HG03159 (cell line): ENCODE results near the gene ST6GALNAC3.
"Not testable (repeated sequence)": the region's sequence is repeated elsewhere in the genome, so short reads cannot be mapped to it uniquely, and the experiment has no call there.

Experiments used
- ATAC-seq: cut with Tn5 transposase; IDR thresholded peaks from one replicate; pipeline ENCODE4 v1.9.1; 2021; ENCODE audit warnings: mild to moderate bottlenecking, moderate library complexity; ENCODE audit not compliant: unreplicated experiment

ST6GALNAC3 gene

DNA sequence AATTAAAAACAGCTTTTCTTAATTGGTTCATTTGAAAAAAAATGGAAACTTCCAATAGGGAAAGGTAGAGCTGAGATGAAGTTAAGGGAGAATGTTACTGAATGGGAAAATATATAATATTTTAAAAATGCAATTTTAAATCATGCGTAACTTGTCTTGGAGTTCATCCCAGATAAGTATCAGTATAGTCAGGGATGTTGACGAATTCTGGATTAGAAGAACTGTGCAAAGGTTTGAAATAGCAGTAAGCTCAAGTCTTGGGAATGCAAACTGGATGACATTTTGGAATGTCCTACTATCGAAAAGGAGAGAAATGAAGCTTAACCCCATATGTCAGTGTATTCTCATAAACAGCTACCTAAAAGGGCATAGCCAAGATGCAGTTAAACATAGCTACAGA lies 4.0 kb upstream of the ST6GALNAC3 start:
- no peak for ATAC-seq

DNA sequence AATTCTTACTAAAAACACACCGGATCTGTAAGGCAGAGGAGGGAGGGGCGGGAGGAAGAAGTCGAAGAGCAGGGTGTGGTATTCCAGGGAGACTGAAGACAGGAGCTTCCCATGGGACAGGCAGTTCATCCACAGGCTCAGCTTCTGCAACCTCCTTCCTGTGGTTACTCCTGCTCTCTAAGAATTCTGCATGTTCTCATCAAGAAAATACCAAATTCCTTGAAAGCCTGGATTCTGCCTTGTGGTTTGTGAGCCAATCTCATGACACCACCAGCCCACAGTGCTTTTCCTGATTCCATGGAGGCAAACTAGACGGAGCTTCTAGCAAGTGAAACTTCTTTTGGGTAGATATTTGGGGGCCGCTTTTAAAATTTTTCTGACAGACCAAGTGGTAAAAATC lies 1.1 kb upstream of the ST6GALNAC3 start:
- ATAC-seq, result no peak

DNA sequence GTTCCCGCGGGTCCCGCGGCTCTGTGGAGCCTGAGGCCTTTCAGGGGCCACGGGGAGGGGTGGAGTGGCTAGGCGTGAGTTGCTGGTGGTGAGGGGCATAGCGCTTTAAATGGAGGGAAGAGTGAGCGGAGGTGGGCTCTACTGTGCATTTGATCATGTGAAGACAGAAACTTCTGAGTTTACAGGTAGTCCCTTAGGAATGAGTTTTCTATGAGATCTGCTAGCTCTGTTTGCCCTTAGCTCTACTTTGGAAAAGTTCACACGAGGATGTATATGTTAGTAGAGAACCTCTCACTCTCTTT lies 593 bp downstream of the ST6GALNAC3 start:
- ATAC-seq, result no peak

DNA sequence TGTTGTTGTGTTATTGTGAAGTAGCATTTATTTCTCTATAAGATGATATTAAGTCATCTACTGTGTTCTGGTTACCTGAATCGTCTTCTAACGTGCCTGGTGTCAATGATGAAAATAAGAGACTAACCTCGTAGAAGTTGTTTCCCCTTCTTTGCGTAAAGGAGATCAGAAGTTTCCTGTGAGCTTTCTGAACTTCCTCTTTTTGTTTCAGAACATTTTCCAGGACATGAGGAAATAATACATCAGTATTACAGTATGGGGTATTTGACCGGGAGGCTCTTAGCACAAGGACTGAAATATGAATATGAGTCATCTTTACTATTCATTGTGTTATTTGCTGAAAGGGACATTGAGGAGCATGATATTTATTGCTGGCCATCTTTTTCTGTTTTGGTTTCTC lies 1.3 kb downstream of the ST6GALNAC3 start:
- ATAC-seq, result peak; percentile 46

DNA sequence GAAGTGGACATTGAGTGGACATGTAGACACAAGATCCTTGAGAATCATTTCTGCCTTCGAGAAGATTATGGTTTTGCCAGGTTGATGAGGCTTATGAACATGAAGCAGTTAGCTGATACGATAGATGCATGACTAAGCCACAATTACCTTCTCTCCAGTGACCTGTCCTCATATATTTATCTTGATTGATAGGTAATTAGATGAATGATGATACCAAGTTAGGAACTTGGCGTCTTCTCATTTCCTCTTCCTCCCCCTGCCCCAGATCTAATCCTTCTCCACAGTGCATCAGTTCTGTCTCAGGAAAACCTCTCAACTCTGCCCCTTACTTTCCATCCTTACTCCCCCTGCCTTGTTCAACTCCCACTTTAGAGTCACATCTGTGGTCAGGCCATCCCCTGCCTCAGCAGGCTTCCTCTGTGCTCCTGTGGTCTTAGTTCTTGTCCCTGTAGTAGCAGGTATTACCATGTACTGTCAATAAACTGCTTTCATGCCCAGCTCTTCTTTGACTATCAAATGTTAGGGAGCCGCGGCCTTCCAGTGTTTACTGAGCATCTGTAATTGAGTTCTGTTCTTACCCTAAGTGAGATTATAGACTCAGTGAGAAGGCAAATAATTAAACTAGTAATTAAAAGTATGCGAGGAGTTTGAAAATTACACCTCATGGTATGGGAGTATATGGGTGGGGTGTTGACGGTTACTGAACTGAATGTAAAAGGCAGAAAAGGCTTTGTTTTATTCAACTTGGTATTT lies 5.1 kb downstream of the ST6GALNAC3 start:
- ATAC-seq, result no peak

DNA sequence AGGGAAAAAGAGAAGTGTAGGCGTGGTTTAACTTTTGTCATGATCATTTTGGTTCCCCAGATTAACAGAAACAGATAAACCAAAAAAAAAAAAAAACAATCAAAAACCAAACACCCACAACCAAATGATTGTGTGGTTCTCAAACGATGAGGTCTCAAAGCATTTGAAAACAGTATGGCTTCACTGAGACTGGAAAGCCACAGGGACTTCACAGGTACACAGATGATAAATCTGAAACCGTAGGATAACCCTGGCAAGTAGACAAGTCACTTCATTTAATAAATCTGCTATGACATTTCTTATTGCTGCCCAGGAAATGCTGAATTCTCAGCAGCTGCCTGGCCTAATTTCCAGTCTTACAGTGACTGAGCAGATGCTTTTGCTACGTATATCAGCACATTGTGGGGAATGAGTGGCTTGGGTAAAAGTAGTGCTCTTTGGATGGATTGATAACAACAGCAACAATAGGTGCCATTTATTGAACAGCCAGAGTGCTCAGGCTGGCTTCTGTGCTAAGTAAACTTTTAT lies 6.1 kb downstream of the ST6GALNAC3 start:
- ATAC-seq, result no peak

DNA sequence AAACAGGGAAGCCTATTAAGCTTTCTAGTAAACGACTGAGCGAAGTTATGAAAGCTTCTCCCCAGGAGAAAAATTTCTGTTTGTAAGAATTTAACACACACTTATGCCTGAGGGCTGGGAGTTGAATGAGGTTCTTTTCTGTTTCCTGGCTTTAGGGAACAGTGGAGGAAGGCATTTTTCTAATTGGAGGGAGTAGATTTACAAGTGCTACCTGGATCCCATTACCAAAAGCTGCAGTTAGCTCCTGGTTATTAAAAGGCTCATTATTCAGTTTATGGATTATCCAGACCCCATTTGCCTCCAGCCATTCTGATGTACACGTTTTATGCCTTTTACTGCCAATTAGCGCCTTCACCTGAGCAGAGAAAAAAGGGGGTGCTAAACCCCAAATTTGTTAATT lies 7.5 kb downstream of the ST6GALNAC3 start:
- ATAC-seq, result no peak

DNA sequence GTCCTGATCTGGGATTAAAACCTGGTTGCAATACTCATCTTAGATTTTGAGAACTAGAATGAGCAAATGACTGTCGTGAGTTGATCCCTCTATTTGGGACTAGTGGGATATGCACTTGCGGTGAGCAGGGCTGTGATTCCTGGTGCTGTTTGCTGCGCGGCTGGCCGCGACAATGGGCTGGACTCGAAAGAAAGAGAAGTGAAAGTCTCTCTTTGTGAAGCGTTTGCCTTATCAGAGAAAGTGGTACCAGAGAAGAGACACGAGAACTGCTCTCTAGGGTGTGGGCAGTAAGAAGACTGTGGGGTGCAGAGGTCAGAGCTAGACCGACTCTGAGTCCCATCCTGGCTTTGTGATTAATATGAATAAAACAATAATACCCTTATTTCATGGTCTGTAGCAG lies 8.6 kb downstream of the ST6GALNAC3 start:
- ATAC-seq, result no peak

DNA sequence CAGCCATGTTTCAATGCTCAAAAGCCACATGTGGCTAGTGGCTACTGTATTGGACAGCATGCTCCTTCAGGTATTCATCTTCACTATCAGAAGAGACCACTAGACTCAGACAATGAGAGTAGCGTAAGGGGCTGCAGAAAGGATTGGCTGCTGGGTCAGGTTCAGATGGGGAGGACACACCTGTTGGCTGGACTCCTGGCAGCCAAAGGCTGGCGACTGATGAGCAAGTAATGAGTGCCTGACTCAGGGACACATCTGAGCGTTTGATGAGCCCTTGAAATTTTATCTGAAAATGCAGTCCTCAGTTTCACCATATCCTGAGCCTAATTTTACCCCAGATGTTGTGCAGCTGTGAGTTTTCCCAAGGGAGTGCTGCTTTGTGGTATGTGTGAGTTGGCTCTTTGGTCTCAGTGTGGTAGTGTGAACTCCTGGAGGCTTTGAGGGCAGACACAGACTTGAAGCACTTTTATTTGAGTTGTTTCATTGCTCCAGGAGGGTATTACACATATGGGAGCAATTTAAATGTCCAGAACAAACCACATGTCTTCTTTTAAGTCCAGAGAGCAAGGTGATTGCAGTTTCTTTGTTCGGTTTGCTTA lies 9.6 kb downstream of the ST6GALNAC3 start:
- ATAC-seq, result no peak

DNA sequence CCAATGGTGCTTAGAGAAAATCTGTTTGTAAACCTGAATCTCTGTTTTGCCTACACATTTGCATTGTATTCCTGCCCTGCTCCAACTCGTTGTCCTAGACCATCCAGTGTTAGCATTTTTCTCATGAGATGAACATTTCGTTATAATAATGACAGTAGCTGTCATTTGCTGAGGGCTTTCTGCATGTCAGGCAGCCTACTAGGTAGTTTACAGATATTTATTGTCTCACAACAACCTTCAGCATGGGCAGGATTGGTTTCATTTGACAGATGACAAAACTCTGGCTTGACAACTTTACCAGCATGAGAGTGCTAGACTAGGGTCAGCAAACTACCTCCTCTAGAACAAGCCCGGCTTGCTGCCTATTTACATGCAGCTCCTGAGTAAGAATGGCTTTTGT lies 10.1 kb downstream of the ST6GALNAC3 start:
- ATAC-seq, result no peak

DNA sequence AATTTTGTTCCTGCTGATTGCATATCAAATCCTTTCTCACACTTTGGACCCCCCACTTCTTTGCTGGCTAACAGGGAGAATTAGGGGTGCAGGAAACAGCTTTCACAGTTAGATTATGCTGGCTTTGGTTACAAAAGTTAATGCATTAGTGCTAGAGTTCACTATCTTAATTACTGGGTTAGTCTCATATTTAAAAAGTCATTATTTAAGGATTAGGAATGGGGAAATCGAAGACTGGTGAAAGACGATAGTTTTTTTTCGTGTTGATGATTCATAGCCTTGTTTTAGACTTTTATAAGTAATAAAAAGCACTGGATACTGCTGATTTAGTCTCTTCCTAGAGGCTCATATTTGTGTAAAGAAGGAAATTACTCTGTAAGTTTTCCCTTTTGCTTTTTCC lies 11.6 kb downstream of the ST6GALNAC3 start:
- no peak for ATAC-seq

DNA sequence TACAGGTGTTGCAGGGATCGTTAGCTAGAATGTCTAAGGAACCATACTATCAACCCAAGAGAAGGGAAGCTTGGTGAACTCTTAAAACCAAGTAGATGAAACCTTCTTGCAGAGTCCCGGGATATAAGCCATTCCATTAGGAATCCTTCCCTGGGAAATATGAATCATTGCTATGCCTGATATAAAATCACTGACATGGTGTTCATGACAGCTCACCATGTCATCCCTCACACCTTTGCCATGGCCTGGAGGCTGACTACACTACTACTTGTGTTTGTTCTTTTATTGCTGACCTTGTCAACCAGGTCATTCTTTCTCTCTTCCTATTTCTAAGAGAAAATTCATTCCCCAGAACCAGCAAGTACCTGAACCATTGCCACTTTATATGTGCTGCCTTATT lies 12.1 kb downstream of the ST6GALNAC3 start:
- ATAC-seq, result no peak

DNA sequence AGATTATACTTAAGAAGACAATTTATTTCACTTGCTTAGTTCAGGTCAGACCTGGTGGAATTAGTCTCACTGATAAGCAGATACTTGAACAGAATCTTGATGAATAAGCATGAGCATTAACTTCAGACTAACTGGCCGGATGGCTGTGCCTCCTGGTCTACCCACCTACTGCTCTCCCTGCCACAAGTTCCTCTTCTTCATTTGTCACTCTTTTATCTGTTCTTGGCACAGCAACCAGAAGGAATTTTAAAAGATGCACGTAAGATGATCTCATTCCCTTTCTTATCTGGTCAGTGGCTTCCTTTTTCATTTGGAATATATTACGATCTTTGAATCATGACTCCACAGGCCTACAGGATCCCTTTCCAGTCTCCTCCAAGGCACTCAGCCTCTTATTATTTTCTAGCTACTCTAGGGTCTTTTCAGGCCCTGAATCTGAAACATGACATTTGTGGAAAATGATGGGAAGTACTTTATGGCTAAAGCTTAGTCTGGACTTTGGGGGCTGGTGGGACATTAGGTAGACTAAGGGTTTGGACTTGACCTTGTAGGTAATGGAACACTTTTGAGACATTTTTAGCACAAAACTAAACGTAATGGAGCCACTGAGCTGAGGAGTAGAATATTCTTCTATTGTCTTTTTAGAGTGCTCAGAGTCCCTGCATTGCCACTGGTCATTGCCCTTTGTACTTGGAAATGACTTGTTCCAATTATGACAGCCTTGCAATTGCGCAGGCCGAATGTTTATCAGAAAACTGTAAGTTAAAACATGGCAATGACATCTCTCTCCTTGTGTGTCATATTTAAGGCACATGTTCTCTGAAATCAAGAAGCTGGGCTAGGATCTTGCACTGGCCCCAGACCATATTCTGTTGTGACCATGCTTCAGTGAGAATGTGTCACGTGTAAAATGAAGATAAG lies 16.0 kb downstream of the ST6GALNAC3 start:
- no peak for ATAC-seq

DNA sequence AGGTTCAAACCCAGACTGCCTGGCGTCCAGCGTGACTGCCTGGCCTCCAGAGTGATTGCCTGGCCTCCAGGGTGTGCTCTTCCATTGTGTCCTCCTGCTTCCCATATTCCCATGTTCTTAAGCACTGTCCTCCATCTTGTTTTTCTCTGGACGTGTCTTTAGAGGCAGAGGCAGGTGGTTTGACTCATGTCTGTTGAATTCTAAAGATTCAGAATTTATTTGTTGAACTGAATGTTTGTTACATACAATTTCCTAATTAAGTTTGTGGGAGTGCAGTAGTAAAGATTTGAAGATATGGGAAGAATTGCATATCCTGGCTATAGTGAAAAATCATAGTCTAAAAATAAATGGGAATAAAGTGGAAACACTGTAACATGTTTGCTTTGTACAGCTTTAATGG lies 18.3 kb downstream of the ST6GALNAC3 start:
- ATAC-seq, result no peak

DNA sequence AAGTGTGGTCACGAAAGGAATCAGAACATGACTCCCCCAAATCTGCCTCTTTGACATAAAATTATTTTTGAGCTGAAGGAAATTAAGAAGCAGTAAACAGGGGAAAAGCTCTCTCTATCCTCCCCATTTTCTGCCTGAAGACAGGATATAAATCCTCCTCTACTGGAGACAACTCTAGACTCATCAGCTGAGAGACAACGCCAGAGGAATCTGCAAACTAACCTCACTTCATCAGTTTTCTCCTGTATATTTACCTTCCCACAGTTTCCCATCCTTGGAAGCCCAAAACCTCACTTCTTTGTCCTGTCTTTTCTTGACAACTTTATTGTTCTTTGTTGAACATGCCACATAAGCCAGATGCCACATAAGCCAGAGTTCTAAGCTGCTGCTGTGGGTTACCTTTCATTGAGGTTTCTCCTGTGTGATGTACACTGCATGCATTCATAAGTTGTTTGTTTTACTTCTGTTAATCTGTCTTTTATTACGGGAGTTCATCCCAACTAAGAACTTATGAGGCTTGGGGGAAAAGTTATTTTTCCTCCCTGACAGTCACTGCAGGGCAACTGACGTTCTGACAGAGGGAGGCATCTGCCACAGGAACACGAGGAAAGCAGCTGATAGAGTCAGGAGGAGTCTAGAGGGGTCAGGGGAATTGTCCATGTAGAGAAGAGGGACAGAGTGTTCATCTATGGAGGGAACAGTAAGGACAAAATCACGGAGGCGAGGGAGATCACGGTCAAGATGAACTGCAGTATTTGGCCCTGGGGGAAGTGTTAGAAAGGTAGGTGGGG lies 19.2 kb downstream of the ST6GALNAC3 start:
- no peak for ATAC-seq

DNA sequence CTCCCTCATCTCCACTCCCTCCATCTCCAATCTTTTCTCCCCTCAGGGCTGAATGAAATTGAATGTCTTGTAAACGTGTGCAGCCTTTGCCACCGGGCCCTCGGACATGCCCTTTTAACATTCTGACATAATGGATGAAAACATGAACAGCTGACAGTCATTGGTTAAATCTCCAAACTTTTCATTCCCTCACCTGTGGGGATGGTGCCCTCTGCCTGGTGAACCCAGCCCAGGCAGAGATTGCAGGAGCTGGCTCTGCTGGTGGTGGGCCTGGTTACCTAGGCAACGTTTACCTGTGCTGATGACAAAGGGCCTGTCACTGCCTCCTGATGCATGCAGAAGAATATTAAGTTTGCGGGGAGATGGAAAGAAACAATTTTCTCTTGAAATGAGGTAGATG lies 21.3 kb downstream of the ST6GALNAC3 start:
- ATAC-seq, result no peak

DNA sequence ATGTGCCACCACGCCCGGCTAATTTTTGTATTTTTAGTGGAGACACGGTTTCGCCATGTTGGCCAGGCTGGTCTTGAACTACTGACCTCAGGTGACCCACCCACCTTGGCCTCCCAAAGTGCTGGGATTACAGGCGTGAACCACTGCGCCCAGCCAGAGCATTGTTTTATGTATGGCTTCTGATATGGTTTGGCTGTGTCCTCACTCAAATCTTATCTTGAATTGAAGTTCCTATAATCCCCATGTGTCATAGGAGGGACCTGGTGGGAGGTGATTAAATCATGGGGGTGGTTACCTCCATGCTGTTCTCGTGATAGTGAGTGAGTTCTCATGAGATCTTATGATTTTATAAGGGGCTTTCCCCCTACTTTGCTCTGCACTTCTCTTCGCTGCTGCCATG lies 22.5 kb downstream of the ST6GALNAC3 start:
- not testable (repeated sequence) for ATAC-seq

DNA sequence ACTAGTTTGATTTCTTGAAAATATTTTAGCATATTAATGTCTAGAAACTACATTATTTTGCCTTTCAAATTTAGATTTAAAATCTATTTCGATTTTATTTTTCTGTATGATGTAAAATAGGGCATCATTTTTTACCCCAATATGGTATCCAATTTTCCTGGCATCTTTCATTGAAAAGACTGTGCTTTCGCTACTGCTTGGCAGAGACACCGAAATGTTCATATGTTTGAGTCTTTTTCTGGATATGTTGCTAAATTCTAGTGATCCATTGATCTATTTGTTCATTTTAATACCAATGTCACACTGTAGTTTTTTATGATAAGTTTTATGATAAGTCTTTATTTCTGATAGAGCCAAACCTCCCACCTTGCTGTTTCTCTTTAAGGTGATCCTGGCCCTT lies 24.3 kb downstream of the ST6GALNAC3 start:
- no peak for ATAC-seq

DNA sequence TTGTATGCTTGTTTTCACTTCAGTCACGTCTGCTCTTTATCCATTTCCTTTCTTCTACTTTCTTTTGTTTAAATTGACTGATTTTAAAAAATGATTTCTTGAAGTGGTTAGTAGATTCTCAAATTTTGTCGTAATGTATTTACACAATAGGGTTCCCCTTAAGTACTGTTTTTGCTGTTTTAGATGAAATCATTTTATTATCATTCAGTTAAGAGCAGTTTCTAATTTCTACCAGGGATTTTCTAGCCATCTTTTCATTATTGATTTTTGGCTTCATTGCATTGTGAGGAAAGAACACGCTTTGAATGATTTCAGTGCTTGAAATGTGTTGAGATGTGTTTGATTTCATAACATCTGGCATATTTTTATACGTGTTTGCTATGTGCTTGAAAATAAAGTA lies 27.0 kb downstream of the ST6GALNAC3 start:
- no peak for ATAC-seq

DNA sequence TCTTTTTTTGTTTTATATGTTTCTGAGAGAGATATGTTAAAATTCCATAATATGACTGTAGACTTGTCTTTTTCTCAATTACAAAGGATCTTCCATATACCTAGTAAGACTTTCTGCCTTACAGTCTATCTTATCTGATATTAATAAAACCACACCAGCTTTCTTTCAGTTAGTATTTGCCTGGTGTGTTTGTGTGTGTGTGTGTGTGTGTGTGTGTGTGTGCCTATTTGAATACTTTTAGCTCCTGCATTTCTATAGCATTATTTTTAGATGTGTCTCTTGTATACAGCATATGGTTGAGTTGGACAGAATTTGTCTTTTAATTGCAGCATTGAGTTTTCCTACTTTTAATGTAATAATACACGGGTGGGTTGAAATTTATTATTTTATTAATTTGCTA lies 27.5 kb downstream of the ST6GALNAC3 start:
- ATAC-seq, result no peak

DNA sequence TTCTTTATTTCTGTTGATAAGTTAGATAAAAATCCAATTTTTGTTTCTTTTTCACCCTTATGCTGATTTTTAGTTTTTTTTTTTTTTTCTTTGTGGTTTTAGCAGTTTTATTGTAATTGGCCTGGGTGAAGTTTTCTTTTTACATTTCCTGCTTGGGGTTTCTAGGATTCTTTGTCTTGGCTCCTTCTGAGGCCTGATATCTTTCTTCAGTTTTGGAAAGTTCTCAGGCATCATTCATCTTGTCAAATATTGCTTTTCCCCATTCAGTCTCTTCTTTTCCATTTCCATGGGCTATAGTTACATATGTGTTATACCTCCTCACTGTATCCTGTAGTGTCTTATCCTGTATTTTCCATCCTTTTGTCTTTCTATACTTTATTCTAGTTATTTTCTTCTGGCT lies 28.5 kb downstream of the ST6GALNAC3 start:
- no peak for ATAC-seq
